HepG2 (cell line): ENCODE measurements around the gene PLA2G2A. TPM values are rescaled to one million over a fixed set of nuclear protein-coding genes. Genes with fewer than 3 reads are reported as not detected.

Experiments used
- ATAC-seq: fragments of 200-7000 bp; cut with Tn5 transposase; 3 replicates; pipeline ENCODE4 v1.9.1; 2020; ENCODE audit warnings: mild to moderate bottlenecking, moderate library complexity
- BruUV-seq: library from RNA; stranded (reverse); fragments of 400-500 nt; replicated peaks from 2 replicates; lab custom pipeline; 2021; lab: Mats Ljungman, UMichigan
- CTCF ChIA-PET: fragments of 300-600 bp; formaldehyde crosslinking; extraction: SDS; loops from one replicate; lab custom pipeline; 2021; ENCODE audit warnings: low total read pairs, inconsistent platforms, low intra/inter-chr PET ratio; lab: Yijun Ruan, JAX
- POLR2A ChIA-PET: fragments of 350-600 bp; sonication (Branson Sonifier 250); formaldehyde crosslinking; loops from one replicate; lab custom pipeline; 2020; ENCODE audit warnings: antibody characterized with exemption, inconsistent platforms; lab: Yijun Ruan, JAX
- DNase-seq: peaks from one replicate; pipeline ENCODE4 v3.0.0-alpha.2; 2015; ENCODE audit warnings: low spot score
- FAIRE-seq: peaks from 3 replicates; lab custom pipeline; 2011; peaks lifted over from hg19 to GRCh38; lab: Jason Lieb, UNC
- H2AFZ ChIP-seq: one replicate; pipeline ENCODE4 v1.6.1; 2011; ENCODE audit warnings: low read length, inconsistent platforms
- H3K27ac ChIP-seq: fragments of 300-600 bp; 3 replicates; pipeline ENCODE4 v1.8.0; 2011; ENCODE audit warnings: mixed run types, mild to moderate bottlenecking, mixed read lengths, low read length, inconsistent platforms; ENCODE audit not compliant: insufficient read depth; ENCODE audit errors: extremely low read length
- H3K27me3 ChIP-seq, 2 experiments: fragments of 200-600 bp in 1 of 2; 2 replicates in 1 of 2; 3 replicates in 1 of 2; pipeline versions ENCODE4 v1.6.0 to v1.8.0; 2011; ENCODE audit warnings: low read length in 2 of 2, mild to moderate bottlenecking in 2 of 2, moderate library complexity in 2 of 2, inconsistent platforms in 1 of 2; ENCODE audit not compliant: insufficient read depth in 2 of 2, control insufficient read depth in 1 of 2
- H3K36me3 ChIP-seq, 2 experiments: fragments of 200-600 bp in 1 of 2; replicated peaks in 1 of 2; 2 replicates in 1 of 2; 3 replicates in 1 of 2; pipeline versions ENCODE4 v1.5.1 to v1.8.0; 2011; ENCODE audit warnings: low read length in 2 of 2, inconsistent platforms in 1 of 2; ENCODE audit not compliant: insufficient read depth in 2 of 2, control insufficient read depth in 1 of 2
- H3K4me1 ChIP-seq: 2 replicates; pipeline ENCODE4 v1.5.1; 2012; ENCODE audit warnings: low read length, inconsistent platforms; ENCODE audit not compliant: insufficient read depth
- H3K4me2 ChIP-seq: 2 replicates; pipeline ENCODE4 v1.6.0; 2011; ENCODE audit warnings: low read depth, low read length, inconsistent platforms
- H3K4me3 ChIP-seq, 3 experiments: fragments of 200-600 bp in 1 of 3; sonication (generic), shearing (Covaris generic) in 1 of 3; replicated peaks in 1 of 3; 2 replicates each; pipeline ENCODE4 v1.5.1; 2011 to 2016; ENCODE audit warnings: low read length in 3 of 3, inconsistent platforms in 2 of 3, low read depth in 2 of 3, mild to moderate bottlenecking in 2 of 3, control low read depth in 1 of 3, mixed read lengths in 1 of 3; ENCODE audit not compliant: insufficient read depth in 1 of 3
- H3K79me2 ChIP-seq: one replicate; pipeline ENCODE4 v1.6.1; 2011; ENCODE audit warnings: low read length, inconsistent platforms; ENCODE audit not compliant: insufficient read depth
- H3K9ac ChIP-seq: 2 replicates; pipeline ENCODE4 v1.6.0; 2011; ENCODE audit warnings: mild to moderate bottlenecking, low read depth, low read length, inconsistent platforms; ENCODE audit not compliant: insufficient read depth
- H3K9me3 ChIP-seq: 2 replicates; pipeline ENCODE4 v1.5.1; 2012; ENCODE audit warnings: mild to moderate bottlenecking, low read length
- H4K20me1 ChIP-seq: 2 replicates; pipeline ENCODE4 v1.6.0; 2011; ENCODE audit warnings: inconsistent platforms, mild to moderate bottlenecking, low read length, moderate library complexity; ENCODE audit not compliant: insufficient read depth
- ARNT ChIP-seq: fragments of 450-650 bp; IDR thresholded peaks from 2 replicates; pipeline ENCODE4 v1.6.1; 2017
- FOXK1 ChIP-seq: sonication (generic); formaldehyde crosslinking; IDR thresholded peaks from 2 replicates; pipeline ENCODE4 v1.4.0; 2020; ENCODE audit warnings: low read depth, missing genetic modification reagents, borderline replicate concordance
- GLI4 ChIP-seq: sonication (generic); formaldehyde crosslinking; IDR thresholded peaks from 2 replicates; pipeline ENCODE4 v1.5.1; 2020; ENCODE audit warnings: missing genetic modification reagents, mild to moderate bottlenecking, moderate library complexity, borderline replicate concordance
- GRHL1 ChIP-seq: sonication (generic); formaldehyde crosslinking; conservative IDR thresholded peaks from 2 replicates; pipeline ENCODE4 v1.8.0; 2022; ENCODE audit warnings: missing genetic modification reagents
- HES4 ChIP-seq: sonication (generic); formaldehyde crosslinking; IDR thresholded peaks from 2 replicates; pipeline ENCODE4 v1.9.0; 2021; ENCODE audit warnings: mild to moderate bottlenecking, missing genetic modification reagents, borderline replicate concordance
- IRF2 ChIP-seq: IDR thresholded peaks from 2 replicates; pipeline ENCODE4 v1.6.1; 2018; ENCODE audit warnings: missing genetic modification reagents, missing compliant biosample characterization
- KDM3A ChIP-seq: IDR thresholded peaks from 2 replicates; pipeline ENCODE4 v1.6.1; 2018; ENCODE audit warnings: low read depth, missing compliant biosample characterization
- MAZ ChIP-seq, 2 experiments: sonication (generic) in 1 of 2; formaldehyde crosslinking in 1 of 2; IDR thresholded peaks; 2 replicates each; pipeline versions ENCODE4 v1.5.0 to v1.6.1; 2012 to 2020; ENCODE audit warnings: low read depth in 2 of 2, mild to moderate bottlenecking in 2 of 2, borderline replicate concordance in 1 of 2, improper control_type of control experiment in 1 of 2, low read length in 1 of 2, missing genetic modification reagents in 1 of 2, moderate library complexity in 1 of 2
- NFIB ChIP-seq: sonication (generic); formaldehyde crosslinking; IDR thresholded peaks from 2 replicates; pipeline ENCODE4 v1.9.0; 2021; ENCODE audit warnings: missing genetic modification reagents, mild to moderate bottlenecking, borderline replicate concordance
- NR2F6 ChIP-seq, 2 experiments: IDR thresholded peaks; 2 replicates each; pipeline ENCODE4 v1.6.1; 2016; ENCODE audit warnings: antibody characterized with exemption in 1 of 2, mild to moderate bottlenecking in 1 of 2
- PLRG1 ChIP-seq: fragments of 450-650 bp; conservative IDR thresholded peaks from 2 replicates; pipeline ENCODE4 v1.6.1; 2016
- RAD51 ChIP-seq: fragments of 450-650 bp; IDR thresholded peaks from 2 replicates; pipeline ENCODE4 v1.6.1; 2016; ENCODE audit warnings: borderline replicate concordance
- RORA ChIP-seq: sonication (generic); formaldehyde crosslinking; IDR thresholded peaks from 2 replicates; pipeline ENCODE4 v1.5.0; 2020; ENCODE audit warnings: mild to moderate bottlenecking, missing genetic modification reagents, moderate library complexity
- SIX1 ChIP-seq: sonication (generic); formaldehyde crosslinking; IDR thresholded peaks from 2 replicates; pipeline ENCODE4 v1.4.0; 2020; ENCODE audit warnings: missing genetic modification reagents, borderline replicate concordance
- SMARCE1 ChIP-seq: fragments of 450-650 bp; IDR thresholded peaks from 2 replicates; pipeline ENCODE4 v1.6.1; 2017; ENCODE audit warnings: borderline replicate concordance
- TBX3 ChIP-seq: fragments of 450-650 bp; IDR thresholded peaks from 2 replicates; pipeline ENCODE4 v1.6.1; 2017; ENCODE audit warnings: antibody characterized with exemption, mild to moderate bottlenecking, inconsistent platforms, borderline replicate concordance
- ZBTB1 ChIP-seq: sonication (generic); formaldehyde crosslinking; IDR thresholded peaks from 2 replicates; pipeline ENCODE4 v1.4.0; 2020; ENCODE audit warnings: missing genetic modification reagents, borderline replicate concordance
- ZMAT3 ChIP-seq: sonication (generic); formaldehyde crosslinking; conservative IDR thresholded peaks from 2 replicates; pipeline ENCODE4 v1.7.0; 2021; ENCODE audit warnings: missing genetic modification reagents
- ZNF17 ChIP-seq: sonication (generic); formaldehyde crosslinking; IDR thresholded peaks from 2 replicates; pipeline ENCODE4 v1.5.0; 2020; ENCODE audit warnings: mild to moderate bottlenecking, missing genetic modification reagents
- ZNF335 ChIP-seq: sonication (generic); formaldehyde crosslinking; IDR thresholded peaks from 2 replicates; pipeline ENCODE4 v1.4.0; 2020; ENCODE audit warnings: missing genetic modification reagents
- ZNF337 ChIP-seq: sonication (generic); formaldehyde crosslinking; IDR thresholded peaks from 2 replicates; pipeline ENCODE4 v1.5.1; 2020; ENCODE audit warnings: missing genetic modification reagents, low read depth, mild to moderate bottlenecking, borderline replicate concordance
- ZNF441 ChIP-seq: sonication (generic); formaldehyde crosslinking; IDR thresholded peaks from 2 replicates; pipeline ENCODE4 v1.7.0; 2021; ENCODE audit warnings: missing genetic modification reagents, borderline replicate concordance
- ZNF451 ChIP-seq: sonication (generic); formaldehyde crosslinking; IDR thresholded peaks from 2 replicates; pipeline ENCODE4 v1.5.0; 2020; ENCODE audit warnings: mild to moderate bottlenecking, missing genetic modification reagents
- ZNF484 ChIP-seq: sonication (generic); formaldehyde crosslinking; IDR thresholded peaks from 2 replicates; pipeline ENCODE4 v1.5.1; 2020; ENCODE audit warnings: mild to moderate bottlenecking, low read depth, missing genetic modification reagents, borderline replicate concordance
- ZNF772 ChIP-seq: sonication (generic); formaldehyde crosslinking; IDR thresholded peaks from 2 replicates; pipeline ENCODE4 v1.5.0; 2020; ENCODE audit warnings: mild to moderate bottlenecking, missing genetic modification reagents
- WGBS: methylation state at CpG from one replicate; pipeline ENCODE4 v1.1.6; 2017; ENCODE audit warnings: low lambda C conversion rate; 5-methylcytosine and 5-hydroxymethylcytosine counted together
- in situ Hi-C: cut with HindIII; loops from 2 replicates; pipeline ENCODE4 v1.10.0; 2017; ENCODE audit warnings: low pct_unique_long_range_greater_than_20kb; ENCODE audit not compliant: extremely low pct_ligation_motif_present
- intact Hi-C: fragments of 100-400 bp; cut with micrococcal nuclease; formaldehyde crosslinking; loops from one replicate; pipeline ENCODE4 v1.10.0; 2022; ENCODE audit not compliant: unreplicated experiment
- polyA plus RNA-seq, 8 experiments: library from polyadenylated mRNA; depleted of rRNA in 3 of 8; stranded (reverse) in 7 of 8; unstranded in 1 of 8; fragments of >200 nt; fragmentation: Illumina TruSeq in 4 of 8; extraction: Trizol in 4 of 8; gene quantifications; 2 replicates each; pipeline versions ENCODE4 v1.2.1 to v1.2.3, GENCODE V29; 2011 to 2016; ENCODE audit warnings: low read depth in 4 of 8, missing spikeins in 1 of 8, mixed read lengths in 1 of 8; ENCODE audit not compliant: insufficient read depth in 1 of 8
- total RNA-seq, 5 experiments: library from RNA; depleted of rRNA; stranded (reverse); fragments of >200 nt; fragmentation: Illumina TruSeq; extraction: Trizol; gene quantifications; 2 replicates each; pipeline ENCODE4 v1.2.3, GENCODE V29; 2016; ENCODE audit warnings: low read depth in 1 of 5

PLA2G2A gene
- total and polyA plus RNA-seq, 2 of the 13 experiments (the other 11 are each of a cell fraction or from before 2014, with no cell fraction given) = 0.35 to 30.3 TPM

- Histone ChIP-seq H3K27me3 (no peaks in the 10 kb centered on the region), H3K79me2 (no peaks in the 10 kb centered on the region), H3K9ac (peak overlapping the region; percentile 63), H3K4me3 (peak overlapping the region in 1 of 3 experiments; percentile 42; a peak in 2 of 6 replicates), H3K36me3 (no peaks in the 10 kb centered on the region), H3K27ac (peak overlapping the region; percentile 79), H3K4me1 (peaks cover 68% of the 10 kb centered on the region), H4K20me1 (no peaks in the 10 kb centered on the region), H3K4me2 (peak overlapping the region; percentile 73), H3K9me3 (no peaks in the 10 kb centered on the region), H2AFZ (no peak overlapping the region)
- no TSS peak for BruUV-seq
- peak; percentile 99 for DNase-seq
- POLR2A ChIA-PET = interaction anchor here (0.7 to 1.4 kb wide), 8 partner anchors 9 to 511 kb away, joined by 3 to 14 read pairs (median 4); partner anchors contain the start of gene CAMK2N1
- ATAC-seq = peak; percentile 94
- intact Hi-C loops (loop anchor here (1.0 to 2.0 kb wide), 3 partner anchors 48 to 177 kb away; partner anchors contain the start of gene OTUD3), in situ Hi-C loops (loop anchor here (5.0 to 10.0 kb wide), 3 partner anchors 53 to 220 kb away; partner anchors contain the start of gene PLA2G2E)
- 0% methylated on average over 4 of the region's 5 CpGs for WGBS
- FAIRE-seq = peak; percentile 97
- CTCF ChIA-PET = interaction anchor here (0.8 to 2.6 kb wide), 5 partner anchors 13 to 220 kb away, joined by 3 to 15 read pairs (median 11); no protein-coding TSS in a partner anchor
- TF ChIP-seq FOXK1 (peak; percentile 86; the same call in 1 of the 2 replicates), TBX3 (no peak; the same call in 1 of the 2 replicates), PLRG1 (no peak), ZBTB1 (no peak), ZNF17 (no peak), ZNF337 (CRISPR knock-in tag) (no peak), ZNF335 (CRISPR knock-in tag) (no peak), RAD51 (no peak), NR2F6 (IDR thresholded peaks at IDR 0.05) (peak; percentile 73), NR2F6 (CRISPR knock-in tag; IDR thresholded peaks at IDR 0.05) (peak; percentile 75), ZMAT3 (CRISPR knock-in tag) (0 out of 2 replicates have a peak, but pooled peaks have one; percentile 18), GRHL1 (CRISPR knock-in tag) (no peak), ZNF451 (no peak), GLI4 (CRISPR knock-in tag) (no peak), KDM3A (CRISPR knock-in tag) (no peak; the same call in 1 of the 2 replicates), HES4 (CRISPR knock-in tag) (no peak), MAZ (IDR thresholded peaks at IDR 0.05; ENCODE audit: borderline replicate concordance, low read depth, low read length) (no peak), MAZ (CRISPR knock-in tag; IDR thresholded peaks at IDR 0.05; ENCODE audit: low read depth) (no peak), SIX1 (CRISPR knock-in tag) (0 out of 2 replicates have a peak, but pooled peaks have one; percentile 28), SMARCE1 (no peak), ARNT (no peak), RORA (CRISPR knock-in tag) (no peak), IRF2 (CRISPR knock-in tag) (peak; percentile 36; the same call in 1 of the 2 replicates), ZNF772 (CRISPR knock-in tag) (no peak; the same call in 1 of the 2 replicates), ZNF441 (CRISPR knock-in tag) (no peak), ZNF484 (CRISPR knock-in tag) (no peak), NFIB (CRISPR knock-in tag) (no peak)
These were observed 4.5 kb downstream of the PLA2G2A start for GRCh38 chr1:19974822-19975416.
